GM12875 (cell line): ENCODE measurements around the gene AK8.
A peak's percentile ranks its signal among the peaks of the same experiment; 100 is the strongest.

Experiments
- H3K4me3 ChIP-seq: one replicate; pipeline ENCODE4 v1.5.1; 2011; ENCODE audit warnings: low read depth, low read length, control low read depth
- CTCF ChIP-seq: IDR thresholded peaks from 2 replicates; pipeline ENCODE4 v1.5.1; 2011; ENCODE audit warnings: low read depth, mild to moderate bottlenecking, control low read depth, inconsistent platforms, low read length, moderate library complexity, borderline replicate concordance; ENCODE audit not compliant: insufficient read depth

Gene AK8

DNA sequence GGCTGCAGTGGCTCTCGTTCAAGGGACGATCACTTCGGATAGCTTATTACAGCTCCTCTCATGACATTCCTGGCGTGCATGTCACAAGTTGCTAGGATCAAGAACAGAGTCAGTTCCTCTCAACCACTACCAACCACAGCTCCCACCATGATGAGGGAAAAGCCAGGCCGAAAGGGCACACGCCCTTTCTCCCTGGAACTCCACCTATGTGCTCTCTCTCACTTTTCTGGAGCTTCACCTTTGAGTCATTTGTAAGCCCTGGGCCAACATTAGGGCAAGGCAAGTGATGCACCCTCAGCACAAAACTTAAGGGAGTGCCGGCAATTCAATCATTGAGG lies 2.2 kb upstream of the AK8 start:
- TF ChIP-seq CTCF, result no peak
- no peak overlapping the region for H3K4me3 ChIP-seq

GRCh38 chr9:132879457-132880323 lies 1.6 kb upstream of the AK8 start:
- no peak overlapping the region for H3K4me3 ChIP-seq
- no peak for TF ChIP-seq CTCF

DNA sequence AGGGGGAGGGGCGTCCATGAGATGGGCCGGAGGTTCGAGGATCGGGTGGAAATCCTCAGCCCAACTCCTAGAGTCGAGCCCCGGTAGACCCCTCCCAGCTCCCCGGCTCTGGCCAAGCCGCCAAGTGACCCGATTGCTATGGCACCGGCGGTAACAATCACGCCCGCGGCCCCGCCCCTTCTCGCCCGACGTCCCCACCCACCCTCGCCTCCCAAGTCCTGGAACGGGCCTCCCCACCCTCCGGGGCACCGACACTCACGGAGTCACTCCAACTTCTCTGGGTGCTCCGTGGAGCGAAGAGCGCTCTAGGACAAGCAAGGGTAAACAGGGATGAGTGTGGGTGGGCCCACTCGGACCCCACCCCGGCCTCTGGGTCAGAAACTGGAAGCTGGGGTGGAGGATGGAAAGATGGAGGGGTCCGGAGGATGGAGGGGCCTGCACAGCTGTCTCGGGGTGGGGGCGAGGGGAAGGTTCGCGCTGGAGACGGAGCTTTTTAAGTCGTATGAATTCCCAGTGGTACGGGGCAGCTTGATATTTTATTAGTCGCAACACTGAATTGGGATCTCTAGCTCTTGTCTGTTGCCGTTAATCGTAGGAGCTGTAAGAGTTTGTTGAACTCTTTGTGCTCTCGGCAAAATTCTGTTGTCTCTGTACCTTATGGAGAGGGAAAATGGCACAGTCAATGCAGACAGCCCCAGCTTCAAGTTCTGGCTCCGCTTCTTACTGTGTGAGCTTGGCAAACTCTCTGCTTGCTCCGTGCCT lies 792 bp upstream of the AK8 start, which contains the start of gene SPACA9:
Gene SPACA9, plus strand, starts transcription at position 204 of the 762 bp plus-strand sequence. CDS start 5,050 bp downstream, outside the sequence.
- TF ChIP-seq CTCF, result no peak
- H3K4me3 ChIP-seq, result peak within 1 kb of the TSS; percentile 96

DNA sequence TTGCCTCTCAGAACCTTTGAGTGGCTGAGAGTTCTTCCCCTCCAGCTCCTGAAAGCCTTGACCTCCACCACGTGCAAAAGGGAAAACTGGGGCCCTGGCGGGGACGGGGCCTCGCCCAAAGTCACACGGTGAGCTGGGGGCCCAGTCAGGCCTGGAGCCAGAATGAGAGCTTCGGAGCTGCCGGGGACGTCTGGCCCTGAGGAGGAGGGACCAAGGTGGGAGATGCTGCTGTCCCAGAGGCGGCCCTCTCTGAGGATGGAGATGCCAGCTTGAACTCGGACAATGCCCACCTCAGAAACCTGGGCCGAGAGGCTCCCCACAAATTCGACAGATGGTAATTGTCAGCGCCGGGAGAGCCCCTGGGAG lies 643 bp downstream of the AK8 start:
- TF ChIP-seq CTCF, result no peak
- H3K4me3 ChIP-seq, result no peak overlapping the region

- TF ChIP-seq CTCF, result no peak
- no peak overlapping the region for H3K4me3 ChIP-seq
Measured at GRCh38 chr9:132876849-132877248, 1.2 kb downstream of the AK8 start.

GRCh38 chr9:132875159-132875558 lies 2.9 kb downstream of the AK8 start:
- H3K4me3 ChIP-seq, result no peak overlapping the region
- no peak for TF ChIP-seq CTCF
